Body of pancreas (tissue), 4 donors: Measurements from ENCODE around the gene CEACAM8. TPM values are rescaled to one million over a fixed set of nuclear protein-coding genes. Genes with fewer than 3 reads are reported as not detected.
"Not testable (repeated sequence)": the region's sequence is repeated elsewhere in the genome, so short reads cannot be mapped to it uniquely, and the experiment has no call there.

Experiments used
- ATAC-seq: fragments of 150-250 bp; one replicate; pipeline ENCODE4 v1.9.1; 2016
- DNase-seq, 4 donors: peaks; one replicate each; pipeline ENCODE4 v3.0.0-alpha.2; 2019
- H3K27ac ChIP-seq, 4 donors: fragments of 200-600 bp; sonication (generic); 1 replicate in 3 of 4; 2 replicates in 1 of 4; pipeline versions ENCODE4 v1.5.1 to v1.6.1; 2016 to 2019; ENCODE audit warnings: mild to moderate bottlenecking in 1 of 4, mixed read lengths in 1 of 4, moderate library complexity in 1 of 4
- H3K27me3 ChIP-seq, 2 donors: fragments of 200-600 bp; sonication (generic); one replicate each; pipeline ENCODE4 v1.6.0; 2016; ENCODE audit warnings: mild to moderate bottlenecking in 1 of 2
- H3K36me3 ChIP-seq, 2 donors: fragments of 200-600 bp; sonication (generic); replicated peaks in 1 of 2; 2 replicates each; pipeline ENCODE4 v1.5.1; 2016; ENCODE audit warnings: low read depth in 2 of 2; ENCODE audit not compliant: insufficient read depth in 1 of 2
- H3K4me1 ChIP-seq: fragments of 200-600 bp; sonication (generic); one replicate; pipeline ENCODE4 v1.6.0; 2016
- H3K4me3 ChIP-seq, 2 donors: fragments of 200-600 bp; sonication (generic); 1 replicate in 1 of 2; 2 replicates in 1 of 2; pipeline ENCODE4 v1.5.1; 2016 to 2019
- H3K9me3 ChIP-seq, 3 donors: fragments of 200-600 bp; sonication (generic); 1 replicate in 2 of 3; 2 replicates in 1 of 3; pipeline ENCODE4 v1.5.1; 2016
- CTCF ChIP-seq, 7 experiments: fragments of 450-650 bp in 4 of 7; fragments of 200-600 bp in 3 of 7; sonication (generic) in 3 of 7; IDR thresholded peaks; one replicate each; pipeline ENCODE4 v1.5.1; 2016 to 2019; ENCODE audit warnings: antibody characterized with exemption in 7 of 7
- POLR2A ChIP-seq, 3 donors: fragments of 450-650 bp; IDR thresholded peaks; one replicate each; pipeline ENCODE4 v1.6.1; 2016; ENCODE audit warnings: antibody characterized with exemption in 3 of 3, mild to moderate bottlenecking in 2 of 3
- WGBS, 2 donors: methylation state at CpG; one replicate each; pipeline ENCODE4 v1.1.5; 2017; 5-methylcytosine and 5-hydroxymethylcytosine counted together
- intact Hi-C: fragments of 100-400 bp; cut with DNase I; formaldehyde crosslinking; loops from one replicate; pipeline ENCODE4 v1.15.1; 2023
- total RNA-seq, 2 donors: library from RNA; depleted of rRNA; stranded (reverse); fragments of >200 nt; gene quantifications; one replicate each; pipeline ENCODE4 v1.1.0, GENCODE V29; 2016

Gene CEACAM8
- total RNA-seq, 2 donors from 2014 or later = not detected

GRCh38 chr19:42538841-42539709 is 55.6 kb downstream of the CEACAM8 start:
- Histone ChIP-seq H3K36me3 (no peaks in the 10 kb centered on the region), H3K27me3 (no peaks in the 10 kb centered on the region), H3K27ac (no peak overlapping the region), H3K4me3 (no peak overlapping the region), H3K9me3 (no peaks in the 10 kb centered on the region), H3K4me1 (no peaks in the 10 kb centered on the region)
- intact Hi-C loops = no loop called here
- WGBS, 2 donors = 85 to 90% methylated on average over 4 to 7 of the region's 7 CpGs
- ATAC-seq (no peak), DNase-seq (no peak)
- no peak for TF ChIP-seq CTCF (IDR thresholded peaks at IDR 0.05)
- no peak for TF ChIP-seq POLR2A (IDR thresholded peaks at IDR 0.05)

GRCh38 chr19:42535276-42535675 is 59.4 kb downstream of the CEACAM8 start:
- H3K4me3 ChIP-seq, H3K36me3 ChIP-seq, H3K4me1 ChIP-seq, H3K27ac ChIP-seq, DNase-seq, intact Hi-C loops, H3K27me3 ChIP-seq, H3K9me3 ChIP-seq, ATAC-seq: not testable (repeated sequence)
- WGBS, 2 donors = 52 to 53% methylated on average over 2 of the region's 2 CpGs

- intact Hi-C loops = no loop called here
- H3K27me3 ChIP-seq = no peaks in the 10 kb centered on the region
- TF ChIP-seq POLR2A (IDR thresholded peaks at IDR 0.05) (no peak), CTCF (IDR thresholded peaks at IDR 0.05) (no peak)
- DNase-seq = no peak
- no peak overlapping the region for H3K27ac ChIP-seq
- no peaks in the 10 kb centered on the region for H3K9me3 ChIP-seq
- no peaks in the 10 kb centered on the region for H3K4me1 ChIP-seq
- ATAC-seq = no peak
- H3K36me3 ChIP-seq = no peaks in the 10 kb centered on the region
- H3K4me3 ChIP-seq = no peak overlapping the region
These were observed 60.3 kb downstream of the CEACAM8 start for GRCh38 chr19:42534391-42534790.

- ATAC-seq = no peak
- no peaks in the 10 kb centered on the region for H3K27me3 ChIP-seq
- intact Hi-C loops = no loop called here
- H3K4me3 ChIP-seq = no peak overlapping the region
- DNase-seq = no peak
- TF ChIP-seq CTCF (IDR thresholded peaks at IDR 0.05) = no peak
- no peak for TF ChIP-seq POLR2A (IDR thresholded peaks at IDR 0.05)
- H3K4me1 ChIP-seq = peaks cover 7% of the 10 kb centered on the region
- WGBS, 2 donors = 82% methylated on average over 2 of the region's 2 CpGs
- no peaks in the 10 kb centered on the region for H3K36me3 ChIP-seq
- H3K9me3 ChIP-seq = no peaks in the 10 kb centered on the region
- H3K27ac ChIP-seq = no peak overlapping the region
These were observed 61.8 kb downstream of the CEACAM8 start for GRCh38 chr19:42532891-42533290.

- Histone ChIP-seq H3K27ac (no peak overlapping the region), H3K9me3 (no peaks in the 10 kb centered on the region), H3K27me3 (no peaks in the 10 kb centered on the region), H3K36me3 (no peaks in the 10 kb centered on the region), H3K4me1 (peaks cover 7% of the 10 kb centered on the region), H3K4me3 (no peak overlapping the region)
- WGBS, 2 donors = 79 to 89% methylated on average over 3 of the region's 3 CpGs
- intact Hi-C loops = no loop called here
- TF ChIP-seq CTCF (IDR thresholded peaks at IDR 0.05) = no peak
- TF ChIP-seq POLR2A (IDR thresholded peaks at IDR 0.05) = no peak
- no peak for ATAC-seq
- no peak for DNase-seq
These were observed 63.4 kb downstream of the CEACAM8 start for GRCh38 chr19:42531313-42531712.

Other genes starting within 250 kb of the CEACAM8 start
- not detected for gene CNFN, start 204.6 kb downstream of the CEACAM8 start, total RNA-seq
- gene LIPE, start 167.5 kb downstream of the CEACAM8 start, total RNA-seq = 100 to 1,000 TPM in 1 of 2 donors, 1 to 10 TPM in 1; 8.3 to 357 TPM
- 10 to 100 TPM in 1 of 2 donors, 1 to 10 TPM in 1; 6.3 to 19.2 TPM for gene CXCL17, start 152.0 kb downstream of the CEACAM8 start, total RNA-seq
- 1 to 10 TPM; 1.8 to 2.3 TPM for gene CEACAM1, start 66.4 kb downstream of the CEACAM8 start, total RNA-seq
- gene PSG3, start 145.6 kb upstream of the CEACAM8 start, total RNA-seq = not detected
- gene PSG8, start 170.8 kb upstream of the CEACAM8 start, total RNA-seq = not detected